Measurements from ENCODE around the gene SLC5A11.
"Not testable (repeated sequence)": the region's sequence is repeated elsewhere in the genome, so short reads cannot be mapped to it uniquely, and the experiment has no call there.

SLC5A11 gene

GRCh38 chr16:24887472-24887871, 41.7 kb downstream of the SLC5A11 start:
- Histone ChIP-seq H3K36me3 (ENCODE audit: insufficient read depth, low read length) (no peaks in the 10 kb centered on the region), H3K4me1 (ENCODE audit: insufficient read depth, low read length) (no peaks in the 10 kb centered on the region), H3K27me3 (ENCODE audit: insufficient read depth, low read length) (no peaks in the 10 kb centered on the region), H2AFZ (ENCODE audit: low read depth, low read length) (no peak overlapping the region), H3K9me3 (ENCODE audit: low read length) (no peaks in the 10 kb centered on the region), H3K4me3 (ENCODE audit: low read length) (no peak overlapping the region)

- no peaks in the 10 kb centered on the region for H3K4me1 ChIP-seq (ENCODE audit: insufficient read depth, low read length)
- no peaks in the 10 kb centered on the region for H3K27me3 ChIP-seq (ENCODE audit: insufficient read depth, low read length)
- no peaks in the 10 kb centered on the region for H3K36me3 ChIP-seq (ENCODE audit: insufficient read depth, low read length)
- H2AFZ ChIP-seq (ENCODE audit: low read depth, low read length): no peak overlapping the region
- no peaks in the 10 kb centered on the region for H3K9me3 ChIP-seq (ENCODE audit: low read length)
- no peak overlapping the region for H3K4me3 ChIP-seq (ENCODE audit: low read length)
Observed at GRCh38 chr16:24890746-24891145, 45.0 kb downstream of the SLC5A11 start.

GRCh38 chr16:24896439-24896838, 50.7 kb downstream of the SLC5A11 start:
- H3K36me3 ChIP-seq (ENCODE audit: insufficient read depth, low read length): no peaks in the 10 kb centered on the region
- no peaks in the 10 kb centered on the region for H3K9me3 ChIP-seq (ENCODE audit: low read length)
- H2AFZ ChIP-seq (ENCODE audit: low read depth, low read length): no peak overlapping the region
- H3K27me3 ChIP-seq (ENCODE audit: insufficient read depth, low read length): no peaks in the 10 kb centered on the region
- H3K4me1 ChIP-seq (ENCODE audit: insufficient read depth, low read length): no peaks in the 10 kb centered on the region
- H3K4me3 ChIP-seq (ENCODE audit: low read length): no peak overlapping the region

- H3K36me3 ChIP-seq (ENCODE audit: insufficient read depth, low read length); H3K4me3 ChIP-seq (ENCODE audit: low read length); H3K27me3 ChIP-seq (ENCODE audit: insufficient read depth, low read length); H3K9me3 ChIP-seq (ENCODE audit: low read length); H2AFZ ChIP-seq (ENCODE audit: low read depth, low read length); H3K4me1 ChIP-seq (ENCODE audit: insufficient read depth, low read length): not testable (repeated sequence)
Observed at GRCh38 chr16:24897522-24897921, 51.8 kb downstream of the SLC5A11 start.

- no peak overlapping the region for H3K4me3 ChIP-seq (ENCODE audit: low read length)
- H2AFZ ChIP-seq (ENCODE audit: low read depth, low read length): no peak overlapping the region
- H3K4me1 ChIP-seq (ENCODE audit: insufficient read depth, low read length): no peaks in the 10 kb centered on the region
- no peaks in the 10 kb centered on the region for H3K36me3 ChIP-seq (ENCODE audit: insufficient read depth, low read length)
- H3K9me3 ChIP-seq (ENCODE audit: low read length): no peaks in the 10 kb centered on the region
- H3K27me3 ChIP-seq (ENCODE audit: insufficient read depth, low read length): no peaks in the 10 kb centered on the region
Observed at GRCh38 chr16:24900230-24900629, 54.5 kb downstream of the SLC5A11 start.

- Histone ChIP-seq H3K4me1 (ENCODE audit: insufficient read depth, low read length) (no peaks in the 10 kb centered on the region), H3K36me3 (ENCODE audit: insufficient read depth, low read length) (no peaks in the 10 kb centered on the region), H2AFZ (ENCODE audit: low read depth, low read length) (no peak overlapping the region), H3K9me3 (ENCODE audit: low read length) (no peaks in the 10 kb centered on the region), H3K4me3 (ENCODE audit: low read length) (no peak overlapping the region), H3K27me3 (ENCODE audit: insufficient read depth, low read length) (no peaks in the 10 kb centered on the region)
Observed at GRCh38 chr16:24906199-24906808, 60.5 kb downstream of the SLC5A11 start.

GRCh38 chr16:24906901-24907300, 61.1 kb downstream of the SLC5A11 start:
- no peak overlapping the region for H2AFZ ChIP-seq (ENCODE audit: low read depth, low read length)
- H3K4me3 ChIP-seq (ENCODE audit: low read length): no peak overlapping the region
- no peaks in the 10 kb centered on the region for H3K4me1 ChIP-seq (ENCODE audit: insufficient read depth, low read length)
- H3K36me3 ChIP-seq (ENCODE audit: insufficient read depth, low read length): no peaks in the 10 kb centered on the region
- no peaks in the 10 kb centered on the region for H3K9me3 ChIP-seq (ENCODE audit: low read length)
- no peaks in the 10 kb centered on the region for H3K27me3 ChIP-seq (ENCODE audit: insufficient read depth, low read length)

- Histone ChIP-seq H2AFZ (ENCODE audit: low read depth, low read length) (no peak overlapping the region), H3K36me3 (ENCODE audit: insufficient read depth, low read length) (no peaks in the 10 kb centered on the region), H3K9me3 (ENCODE audit: low read length) (no peaks in the 10 kb centered on the region), H3K4me3 (ENCODE audit: low read length) (no peak overlapping the region), H3K4me1 (ENCODE audit: insufficient read depth, low read length) (no peaks in the 10 kb centered on the region), H3K27me3 (ENCODE audit: insufficient read depth, low read length) (no peaks in the 10 kb centered on the region)
Observed at GRCh38 chr16:24908716-24909115, 63.0 kb downstream of the SLC5A11 start.

- no peaks in the 10 kb centered on the region for H3K4me1 ChIP-seq (ENCODE audit: insufficient read depth, low read length)
- H3K27me3 ChIP-seq (ENCODE audit: insufficient read depth, low read length): no peaks in the 10 kb centered on the region
- no peak overlapping the region for H3K4me3 ChIP-seq (ENCODE audit: low read length)
- H3K36me3 ChIP-seq (ENCODE audit: insufficient read depth, low read length): no peaks in the 10 kb centered on the region
- H3K9me3 ChIP-seq (ENCODE audit: low read length): no peaks in the 10 kb centered on the region
- no peak overlapping the region for H2AFZ ChIP-seq (ENCODE audit: low read depth, low read length)
Observed at GRCh38 chr16:24909856-24910255, 64.1 kb downstream of the SLC5A11 start.

- H3K4me1 ChIP-seq (ENCODE audit: insufficient read depth, low read length): no peaks in the 10 kb centered on the region
Observed at GRCh38 chr16:24915019-24915418, 69.3 kb downstream of the SLC5A11 start.

GRCh38 chr16:24915576-24915975, 69.8 kb downstream of the SLC5A11 start:
- no peak overlapping the region for H2AFZ ChIP-seq (ENCODE audit: low read depth, low read length)
- H3K27me3 ChIP-seq (ENCODE audit: insufficient read depth, low read length): no peaks in the 10 kb centered on the region
- H3K36me3 ChIP-seq (ENCODE audit: insufficient read depth, low read length): peaks cover 26% of the 10 kb centered on the region
- H3K9me3 ChIP-seq (ENCODE audit: low read length): no peaks in the 10 kb centered on the region
- no peak overlapping the region for H3K4me3 ChIP-seq (ENCODE audit: low read length)
- no peaks in the 10 kb centered on the region for H3K4me1 ChIP-seq (ENCODE audit: insufficient read depth, low read length)

More at GRCh38 chr16:24915019-24915418, 69.3 kb downstream of the SLC5A11 start:
- Histone ChIP-seq H2AFZ (ENCODE audit: low read depth, low read length) (no peak overlapping the region), H3K27me3 (ENCODE audit: insufficient read depth, low read length) (no peaks in the 10 kb centered on the region), H3K9me3 (ENCODE audit: low read length) (no peaks in the 10 kb centered on the region), H3K36me3 (ENCODE audit: insufficient read depth, low read length) (peaks cover 21% of the 10 kb centered on the region), H3K4me3 (ENCODE audit: low read length) (no peak overlapping the region)

- H3K4me1 ChIP-seq (ENCODE audit: insufficient read depth, low read length): no peaks in the 10 kb centered on the region
- no peak overlapping the region for H3K4me3 ChIP-seq (ENCODE audit: low read length)
- H2AFZ ChIP-seq (ENCODE audit: low read depth, low read length): no peak overlapping the region
- peaks cover 42% of the 10 kb centered on the region for H3K36me3 ChIP-seq (ENCODE audit: insufficient read depth, low read length)
- H3K27me3 ChIP-seq (ENCODE audit: insufficient read depth, low read length): no peaks in the 10 kb centered on the region
- peaks cover 4% of the 10 kb centered on the region for H3K9me3 ChIP-seq (ENCODE audit: low read length)
Observed at GRCh38 chr16:24917236-24917635, 71.5 kb downstream of the SLC5A11 start.

- H3K36me3 ChIP-seq (ENCODE audit: insufficient read depth, low read length): peaks cover 44% of the 10 kb centered on the region
- H3K27me3 ChIP-seq (ENCODE audit: insufficient read depth, low read length): no peaks in the 10 kb centered on the region
- H3K4me3 ChIP-seq (ENCODE audit: low read length): no peak overlapping the region
- peaks cover 4% of the 10 kb centered on the region for H3K9me3 ChIP-seq (ENCODE audit: low read length)
- no peaks in the 10 kb centered on the region for H3K4me1 ChIP-seq (ENCODE audit: insufficient read depth, low read length)
- no peak overlapping the region for H2AFZ ChIP-seq (ENCODE audit: low read depth, low read length)
Observed at GRCh38 chr16:24917891-24918290, 72.1 kb downstream of the SLC5A11 start.

- Histone ChIP-seq H3K36me3 (ENCODE audit: insufficient read depth, low read length) (peaks cover 48% of the 10 kb centered on the region), H3K27me3 (ENCODE audit: insufficient read depth, low read length) (no peaks in the 10 kb centered on the region)
Observed at GRCh38 chr16:24918641-24919040, 72.9 kb downstream of the SLC5A11 start.

More at GRCh38 chr16:24918641-24919040, 72.9 kb downstream of the SLC5A11 start:
- H3K4me1 ChIP-seq (ENCODE audit: insufficient read depth, low read length): no peaks in the 10 kb centered on the region
- H3K4me3 ChIP-seq (ENCODE audit: low read length): no peak overlapping the region
- no peak overlapping the region for H2AFZ ChIP-seq (ENCODE audit: low read depth, low read length)
- peaks cover 4% of the 10 kb centered on the region for H3K9me3 ChIP-seq (ENCODE audit: low read length)

Data from neuron (in vitro differentiated cells).